IMR-90 (cell line): ENCODE measurements around the gene VAMP4. TPM values are rescaled to one million over a fixed set of nuclear protein-coding genes. Genes with fewer than 3 reads are reported as not detected.

Source experiments
- ATAC-seq: fragments of 200-7000 bp; cut with Tn5 transposase; 2 replicates; pipeline ENCODE4 v1.9.1; 2020; ENCODE audit warnings: low read depth, mild to moderate bottlenecking, moderate library complexity
- BruUV-seq: library from RNA; stranded (reverse); fragments of 400-500 nt; replicated peaks from 2 replicates; lab custom pipeline; 2021; lab: Mats Ljungman, UMichigan
- CTCF ChIA-PET: fragments of 300-600 bp; formaldehyde crosslinking; extraction: SDS; loops from one replicate; lab custom pipeline; 2021; ENCODE audit warnings: antibody characterized with exemption; lab: Yijun Ruan, JAX
- POLR2A ChIA-PET: fragments of 300-600 bp; sonication (Branson Sonifier 250); formaldehyde crosslinking; loops from one replicate; lab custom pipeline; 2022; ENCODE audit warnings: antibody characterized with exemption; ENCODE audit not compliant: unreplicated experiment; lab: Charles Lee
- DNase-seq: peaks from one replicate; pipeline ENCODE4 v3.0.0; 2013
- H2AFZ ChIP-seq: replicated peaks from 2 replicates; pipeline ENCODE3; 2013; ENCODE audit warnings: low read length, mild to moderate bottlenecking; ENCODE audit not compliant: poor library complexity
- H2AK5ac ChIP-seq: 2 replicates; pipeline ENCODE4 v1.6.1; 2013; ENCODE audit warnings: low read depth, low read length, inconsistent platforms
- H2AK9ac ChIP-seq: replicated peaks from 2 replicates; pipeline ENCODE3; 2013; ENCODE audit warnings: mild to moderate bottlenecking, low read depth, low read length, moderate library complexity; ENCODE audit not compliant: poor library complexity
- H2BK120ac ChIP-seq: 2 replicates; pipeline ENCODE4 v1.6.1; 2013; ENCODE audit warnings: low read depth, low read length, inconsistent platforms
- H2BK15ac ChIP-seq: 3 replicates; pipeline ENCODE4 v1.6.1; 2013; ENCODE audit warnings: low read depth, low read length, inconsistent platforms
- H2BK20ac ChIP-seq: 2 replicates; pipeline ENCODE4 v1.6.1; 2013; ENCODE audit warnings: low read depth, mild to moderate bottlenecking, inconsistent platforms, low read length, moderate library complexity
- H2BK5ac ChIP-seq: 2 replicates; pipeline ENCODE4 v1.6.1; 2013; ENCODE audit warnings: mild to moderate bottlenecking, low read depth, low read length, inconsistent platforms; ENCODE audit not compliant: poor library complexity, severe bottlenecking
- H3K14ac ChIP-seq: replicated peaks from 2 replicates; pipeline ENCODE4 v1.6.1; 2013; ENCODE audit warnings: low read depth, low read length, inconsistent platforms
- H3K18ac ChIP-seq: 2 replicates; pipeline ENCODE4 v1.6.1; 2013; ENCODE audit warnings: low read depth, low read length, control low read depth
- H3K23ac ChIP-seq: 2 replicates; pipeline ENCODE4 v1.6.1; 2013; ENCODE audit warnings: low read depth, low read length, inconsistent platforms
- H3K27ac ChIP-seq: 2 replicates; pipeline ENCODE4 v1.5.1; 2013; ENCODE audit warnings: mild to moderate bottlenecking, control low read depth, low read length; ENCODE audit not compliant: insufficient read depth
- H3K27me3 ChIP-seq: 2 replicates; pipeline ENCODE4 v1.6.1; 2013; ENCODE audit warnings: low read length; ENCODE audit not compliant: control insufficient read depth, insufficient read depth
- H3K36me3 ChIP-seq: 2 replicates; pipeline ENCODE4 v1.6.1; 2013; ENCODE audit warnings: low read length, mixed read lengths; ENCODE audit not compliant: control insufficient read depth, insufficient read depth
- H3K4ac ChIP-seq: 2 replicates; pipeline ENCODE4 v1.6.1; 2013; ENCODE audit warnings: low read depth, low read length, inconsistent platforms
- H3K4me1 ChIP-seq: 2 replicates; pipeline ENCODE4 v1.6.1; 2013; ENCODE audit warnings: low read length, mixed read lengths; ENCODE audit not compliant: control insufficient read depth, insufficient read depth
- H3K4me2 ChIP-seq: 2 replicates; pipeline ENCODE4 v1.6.1; 2013; ENCODE audit warnings: low read depth, mild to moderate bottlenecking, control low read depth, low read length, moderate library complexity
- H3K4me3 ChIP-seq: 2 replicates; pipeline ENCODE4 v1.5.1; 2013; ENCODE audit warnings: low read depth, mild to moderate bottlenecking, control low read depth, low read length, moderate library complexity; ENCODE audit not compliant: insufficient read depth
- H3K56ac ChIP-seq: 2 replicates; pipeline ENCODE4 v1.6.1; 2013; ENCODE audit warnings: low read length, inconsistent platforms; ENCODE audit not compliant: insufficient read depth; ENCODE audit errors: extremely low read depth
- H3K79me1 ChIP-seq, 2 experiments: 2 replicates each; pipeline ENCODE4 v1.6.1; 2013; ENCODE audit warnings: low read length in 2 of 2, inconsistent platforms in 1 of 2, low read depth in 1 of 2
- H3K9ac ChIP-seq: 2 replicates; pipeline ENCODE4 v1.6.1; 2013; ENCODE audit warnings: low read depth, low read length, control low read depth
- H3K9me1 ChIP-seq: 2 replicates; pipeline ENCODE4 v1.6.1; 2013; ENCODE audit warnings: low read length, inconsistent platforms; ENCODE audit not compliant: insufficient read depth
- H3K9me3 ChIP-seq: 2 replicates; pipeline ENCODE4 v1.6.1; 2013; ENCODE audit warnings: low read length; ENCODE audit not compliant: control insufficient read depth, insufficient read depth
- H4K20me1 ChIP-seq: 2 replicates; pipeline ENCODE4 v1.6.1; 2013; ENCODE audit warnings: low read length, inconsistent platforms; ENCODE audit not compliant: insufficient read depth
- H4K5ac ChIP-seq: 2 replicates; pipeline ENCODE4 v1.6.1; 2013; ENCODE audit warnings: mild to moderate bottlenecking, low read depth, low read length, control low read depth
- H4K8ac ChIP-seq, 2 experiments: 2 replicates each; pipeline ENCODE4 v1.6.1; 2013; ENCODE audit warnings: low read depth in 2 of 2, low read length in 2 of 2, control low read depth in 1 of 2, inconsistent platforms in 1 of 2
- H4K91ac ChIP-seq: 2 replicates; pipeline ENCODE4 v1.6.1; 2013; ENCODE audit warnings: low read depth, low read length, inconsistent platforms; ENCODE audit not compliant: insufficient read depth
- BHLHE40 ChIP-seq: fragments of 150-350 bp; IDR thresholded peaks from 2 replicates; pipeline ENCODE4 v1.6.1; 2016; ENCODE audit warnings: mild to moderate bottlenecking, low read depth, low read length
- CEBPB ChIP-seq: IDR thresholded peaks from 2 replicates; pipeline ENCODE4 v1.6.1; 2012; ENCODE audit warnings: low read depth, low read length, improper control_type of control experiment
- CHD1 ChIP-seq: IDR thresholded peaks from 2 replicates; pipeline ENCODE4 v1.6.1; 2012; ENCODE audit warnings: low read depth, low read length, improper control_type of control experiment
- CTCF ChIP-seq: conservative IDR thresholded peaks from 2 replicates; pipeline ENCODE4 v1.5.1; 2012; ENCODE audit warnings: mild to moderate bottlenecking, low read depth, low read length, improper control_type of control experiment
- FOS ChIP-seq: fragments of 150-350 bp; IDR thresholded peaks from 2 replicates; pipeline ENCODE4 v1.6.1; 2016; ENCODE audit warnings: low read depth, low read length
- MAZ ChIP-seq: IDR thresholded peaks from 2 replicates; pipeline ENCODE4 v1.6.1; 2012; ENCODE audit warnings: low read depth, mild to moderate bottlenecking, low read length, improper control_type of control experiment, moderate library complexity, borderline replicate concordance
- MXI1 ChIP-seq: IDR thresholded peaks from 2 replicates; pipeline ENCODE4 v1.6.1; 2012; ENCODE audit warnings: low read depth, mild to moderate bottlenecking, low read length, moderate library complexity, borderline replicate concordance
- NFE2L2 ChIP-seq: fragments of 150-350 bp; IDR thresholded peaks from 2 replicates; pipeline ENCODE4 v1.6.1; 2016; ENCODE audit warnings: low read depth, mild to moderate bottlenecking, low read length
- POLR2A ChIP-seq: IDR thresholded peaks from 2 replicates; pipeline ENCODE4 v1.6.1; 2012; ENCODE audit warnings: mild to moderate bottlenecking, low read depth, low read length
- RAD21 ChIP-seq: IDR thresholded peaks from 2 replicates; pipeline ENCODE4 v1.6.1; 2012; ENCODE audit warnings: low read length, improper control_type of control experiment
- RCOR1 ChIP-seq: IDR thresholded peaks from 2 replicates; pipeline ENCODE4 v1.6.1; 2012; ENCODE audit warnings: mild to moderate bottlenecking, low read length, improper control_type of control experiment; ENCODE audit not compliant: insufficient replicate concordance
- SMC3 ChIP-seq: fragments of 150-350 bp; IDR thresholded peaks from 2 replicates; pipeline ENCODE4 v1.6.1; 2016; ENCODE audit warnings: low read depth, mild to moderate bottlenecking, antibody characterized with exemption, low read length, moderate library complexity
- WGBS, 2 experiments: methylation state at CpG; one replicate each; pipeline versions ENCODE4 v1.1.5 to v1.1.7; 2013; ENCODE audit warnings: missing lambda C conversion rate in 2 of 2; ENCODE audit not compliant: insufficient read length in 1 of 2; ENCODE audit errors: extremely low coverage in 2 of 2; 5-methylcytosine and 5-hydroxymethylcytosine counted together
- dilution Hi-C: fragments of 300-500 bp; cut with HindIII; formaldehyde crosslinking; loops from one replicate; pipeline ENCODE4 v1.14.3; 2018; ENCODE audit warnings: low sequenced_read_pairs; ENCODE audit not compliant: unreplicated experiment
- in situ Hi-C: fragments of 300-500 bp; cut with MboI; formaldehyde crosslinking; loops from 3 replicates; pipeline ENCODE4 v1.14.3; 2019; ENCODE audit warnings: low sequenced_read_pairs, inconsistent platforms, mixed read lengths
- intact Hi-C: fragments of 100-400 bp; cut with micrococcal nuclease; formaldehyde crosslinking; loops from 2 replicates; pipeline ENCODE4 v1.10.0; 2022
- polyA plus RNA-seq, 3 experiments: library from polyadenylated mRNA; depleted of rRNA; stranded (reverse); fragments of >200 nt; gene quantifications; 2 replicates each; pipeline ENCODE4 v1.2.3, GENCODE V29; 2012; ENCODE audit warnings: low replicate concordance in 1 of 3
- total RNA-seq: library from RNA; depleted of rRNA; stranded (reverse); fragments of >200 nt; gene quantifications from 2 replicates; pipeline ENCODE4 v1.2.3, GENCODE V29; 2012
- TF ChIP-seq, protein P1 (sequence below): fragments of 150-350 bp; IDR thresholded peaks from 2 replicates; pipeline ENCODE4 v1.6.1; 2016; ENCODE audit warnings: low read depth, mild to moderate bottlenecking, low read length, moderate library complexity, borderline replicate concordance
- TF ChIP-seq, protein P2 (sequence below): fragments of 150-350 bp; IDR thresholded peaks from 2 replicates; pipeline ENCODE4 v1.6.1; 2017; ENCODE audit warnings: mild to moderate bottlenecking, antibody characterized with exemption, low read length, low read depth

Gene VAMP4
- total and polyA plus RNA-seq, 2 of the 4 experiments (the other 2 are of a cell fraction), result 3.4 to 5.4 TPM

DNA sequence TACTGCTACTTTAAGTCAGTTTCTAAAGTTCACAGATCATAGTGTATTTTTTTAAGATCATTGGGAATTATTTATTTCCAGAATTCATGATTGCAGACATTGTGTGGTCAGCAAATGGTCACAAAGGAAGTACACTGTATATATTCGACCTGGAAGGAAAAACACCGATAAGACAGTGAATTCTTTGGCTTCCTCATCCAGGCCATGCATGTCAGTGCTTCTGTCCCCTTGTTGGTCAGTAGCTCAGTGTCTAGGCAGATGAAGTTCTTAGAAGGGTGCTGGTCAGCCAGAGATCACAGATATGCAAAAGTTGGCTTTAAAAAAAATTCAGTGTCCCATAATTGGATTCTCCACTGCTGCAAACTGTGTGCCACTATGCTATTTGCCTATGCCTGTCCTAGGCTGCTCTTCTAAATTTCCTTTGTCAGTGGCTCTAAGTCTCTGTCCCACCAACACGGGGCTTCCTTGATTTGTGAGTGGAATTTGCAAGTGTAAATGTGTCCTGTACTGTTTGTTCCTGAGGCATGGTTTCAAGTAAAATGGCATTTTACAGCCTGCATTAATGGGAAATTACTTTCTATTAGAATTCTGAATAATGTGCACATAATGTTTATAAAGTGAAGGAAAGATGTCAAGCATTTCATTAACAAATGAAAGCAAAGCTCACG, 12.0 kb upstream of the VAMP4 start:
- Histone ChIP-seq H2AFZ (peak overlapping the region; percentile 63), H3K9me3 (peaks cover 8% of the 10 kb centered on the region), H3K4me3 (no peak overlapping the region), H4K20me1 (no peaks in the 10 kb centered on the region), H2BK20ac (peak overlapping the region; percentile 68), H2AK9ac (peak overlapping the region; percentile 6), H2BK5ac (peak overlapping the region; percentile 96), H2BK120ac (peak overlapping the region; percentile 72), H3K27ac (peak overlapping the region; percentile 96), H3K23ac (peak overlapping the region; percentile 54; the same call in 1 of the 2 replicates), H3K79me1 (no peaks in the 10 kb centered on the region), H3K4me1 (peaks cover 14% of the 10 kb centered on the region), H4K8ac (peak overlapping the region in 1 of 2 experiments; percentile 22; a peak in 3 of 4 replicates), H3K4me2 (peak overlapping the region; percentile 47), H3K56ac (peak overlapping the region; percentile 67; the same call in 1 of the 2 replicates), H3K36me3 (no peaks in the 10 kb centered on the region), H4K5ac (peak overlapping the region; percentile 58), H3K9ac (peak overlapping the region; percentile 17; the same call in 1 of the 2 replicates), H3K14ac (peak overlapping the region; percentile 41), H3K27me3 (no peaks in the 10 kb centered on the region), H4K91ac (peak overlapping the region; percentile 42), H2BK15ac (peak overlapping the region; percentile 23; the same call in 2 of the 3 replicates), H2AK5ac (peak overlapping the region; percentile 68; the same call in 1 of the 2 replicates), H3K9me1 (peaks cover 8% of the 10 kb centered on the region), H3K4ac (peak overlapping the region; percentile 74), H3K18ac (peak overlapping the region; percentile 40)
- intact Hi-C loops, result no loop called here
- 20% methylated on average over 1 of the region's 4 CpGs; no CpG with 5 or more reads in 1 of the 2 experiments for WGBS, 2 experiments
- BruUV-seq, result no TSS peak
- peak; percentile 55 for ATAC-seq
- TF ChIP-seq CEBPB (no peak), MXI1 (no peak), RAD21 (no peak), RCOR1 (no peak), POLR2A (no peak), MAZ (no peak), BHLHE40 (no peak), CTCF (no peak), SMC3 (no peak), FOS (no peak), CHD1 (no peak), NFE2L2 (no peak)
- TF ChIP-seq, protein P1, sequence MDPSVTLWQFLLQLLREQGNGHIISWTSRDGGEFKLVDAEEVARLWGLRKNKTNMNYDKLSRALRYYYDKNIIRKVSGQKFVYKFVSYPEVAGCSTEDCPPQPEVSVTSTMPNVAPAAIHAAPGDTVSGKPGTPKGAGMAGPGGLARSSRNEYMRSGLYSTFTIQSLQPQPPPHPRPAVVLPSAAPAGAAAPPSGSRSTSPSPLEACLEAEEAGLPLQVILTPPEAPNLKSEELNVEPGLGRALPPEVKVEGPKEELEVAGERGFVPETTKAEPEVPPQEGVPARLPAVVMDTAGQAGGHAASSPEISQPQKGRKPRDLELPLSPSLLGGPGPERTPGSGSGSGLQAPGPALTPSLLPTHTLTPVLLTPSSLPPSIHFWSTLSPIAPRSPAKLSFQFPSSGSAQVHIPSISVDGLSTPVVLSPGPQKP, result no peak
- TF ChIP-seq, protein P2, sequence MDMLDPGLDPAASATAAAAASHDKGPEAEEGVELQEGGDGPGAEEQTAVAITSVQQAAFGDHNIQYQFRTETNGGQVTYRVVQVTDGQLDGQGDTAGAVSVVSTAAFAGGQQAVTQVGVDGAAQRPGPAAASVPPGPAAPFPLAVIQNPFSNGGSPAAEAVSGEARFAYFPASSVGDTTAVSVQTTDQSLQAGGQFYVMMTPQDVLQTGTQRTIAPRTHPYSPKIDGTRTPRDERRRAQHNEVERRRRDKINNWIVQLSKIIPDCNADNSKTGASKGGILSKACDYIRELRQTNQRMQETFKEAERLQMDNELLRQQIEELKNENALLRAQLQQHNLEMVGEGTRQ, result no peak
- DNase-seq, result peak; percentile 33
- CTCF ChIA-PET, result interaction anchor here (1.1 kb wide), 1 partner anchor 13 kb away, joined by 4 read pairs; no protein-coding TSS in a partner anchor
- dilution Hi-C loops, result no loop called here
- in situ Hi-C loops, result no loop called here
- POLR2A ChIA-PET, result interaction anchor here (0.7 to 1.7 kb wide), 3 partner anchors 11 to 15 kb away, joined by 3 to 16 read pairs (median 4); no protein-coding TSS in a partner anchor
